Brain microvascular endothelial cell (primary cell): ENCODE results near the gene ARHGEF37.

ENCODE experiments used
- DNase-seq: peaks from one replicate; pipeline ENCODE4 v3.0.0-alpha.2; 2020
- H3K27ac ChIP-seq: fragments of 250-450 bp; sonication (Bioruptor Pico); 2 replicates; pipeline ENCODE4 v1.5.1; 2020; ENCODE audit warnings: mild to moderate bottlenecking, moderate library complexity
- H3K27me3 ChIP-seq: fragments of 250-450 bp; sonication (Bioruptor Pico); replicated peaks from 2 replicates; pipeline ENCODE4 v1.5.1; 2020; ENCODE audit warnings: mild to moderate bottlenecking
- H3K36me3 ChIP-seq: fragments of 250-450 bp; sonication (Bioruptor Pico); replicated peaks from 2 replicates; pipeline ENCODE4 v1.5.1; 2020; ENCODE audit warnings: mild to moderate bottlenecking
- H3K4me3 ChIP-seq: 2 replicates; pipeline ENCODE4 v1.5.1; 2011; ENCODE audit warnings: low read depth, mild to moderate bottlenecking, control low read depth, low read length, moderate library complexity
- CTCF ChIP-seq: IDR thresholded peaks from 2 replicates; pipeline ENCODE4 v1.5.1; 2011; ENCODE audit warnings: low read depth, mild to moderate bottlenecking, moderate library complexity, low read length, control low read depth, inconsistent platforms; ENCODE audit errors: missing control alignments
- in situ Hi-C: cut with HindIII; loops from 2 replicates; pipeline ENCODE4 v1.10.0; 2017; ENCODE audit warnings: low sequenced_read_pairs, low pct_ligation_motif_present

ARHGEF37 gene

GRCh38 chr5:149632311-149633251 lies 51.3 kb downstream of the ARHGEF37 start:
- Histone ChIP-seq H3K27ac (peak overlapping the region; percentile 55), H3K27me3 (no peaks in the 10 kb centered on the region), H3K4me3 (no peak overlapping the region), H3K36me3 (no peaks in the 10 kb centered on the region)
- in situ Hi-C loops, result loop anchor here (25.0 kb wide), 2 partner anchors 205 to 355 kb away; no protein-coding TSS in a partner anchor
- peak; percentile 87 for DNase-seq
- no peak for TF ChIP-seq CTCF

GRCh38 chr5:149633476-149634350 lies 52.4 kb downstream of the ARHGEF37 start:
- Histone ChIP-seq H3K36me3 (no peaks in the 10 kb centered on the region), H3K27ac (peak overlapping the region; percentile 55), H3K4me3 (no peak overlapping the region), H3K27me3 (no peaks in the 10 kb centered on the region)
- TF ChIP-seq CTCF, result no peak
- in situ Hi-C loops, result loop anchor here (25.0 kb wide), 2 partner anchors 204 to 354 kb away; no protein-coding TSS in a partner anchor
- peak; percentile 38 for DNase-seq

GRCh38 chr5:149635394-149635793 lies 54.1 kb downstream of the ARHGEF37 start:
- H3K27me3 ChIP-seq, result no peaks in the 10 kb centered on the region
- no peak overlapping the region for H3K4me3 ChIP-seq
- DNase-seq, result peak; percentile 43
- no peak for TF ChIP-seq CTCF
- in situ Hi-C loops, result loop anchor here (25.0 kb wide), 2 partner anchors 202 to 352 kb away; no protein-coding TSS in a partner anchor
- H3K36me3 ChIP-seq, result no peaks in the 10 kb centered on the region
- H3K27ac ChIP-seq, result no peak overlapping the region

GRCh38 chr5:149636191-149636860 lies 55.0 kb downstream of the ARHGEF37 start:
- no peak for TF ChIP-seq CTCF
- H3K4me3 ChIP-seq, result no peak overlapping the region
- no peak overlapping the region for H3K27ac ChIP-seq
- in situ Hi-C loops, result loop anchor here (25.0 kb wide), 2 partner anchors 201 to 351 kb away; no protein-coding TSS in a partner anchor
- H3K36me3 ChIP-seq, result no peaks in the 10 kb centered on the region
- no peak for DNase-seq
- no peaks in the 10 kb centered on the region for H3K27me3 ChIP-seq

GRCh38 chr5:149636861-149637246 lies 55.6 kb downstream of the ARHGEF37 start:
- Histone ChIP-seq H3K36me3 (no peaks in the 10 kb centered on the region), H3K27ac (no peak overlapping the region), H3K4me3 (no peak overlapping the region), H3K27me3 (no peaks in the 10 kb centered on the region)
- in situ Hi-C loops, result loop anchor here (25.0 kb wide), 2 partner anchors 200 to 350 kb away; no protein-coding TSS in a partner anchor
- DNase-seq, result peak; percentile 66
- peak; percentile 89 for TF ChIP-seq CTCF
